ENCODE measurements around the gene CLN6.
"Not testable (repeated sequence)": the region's sequence is repeated elsewhere in the genome, so short reads cannot be mapped to it uniquely, and the experiment has no call there.

Gene CLN6

GRCh38 chr15:68206711-68207151, 22.8 kb downstream of the CLN6 start:
- no peak for DNase-seq (ENCODE audit: low read depth, low spot score)

DNA sequence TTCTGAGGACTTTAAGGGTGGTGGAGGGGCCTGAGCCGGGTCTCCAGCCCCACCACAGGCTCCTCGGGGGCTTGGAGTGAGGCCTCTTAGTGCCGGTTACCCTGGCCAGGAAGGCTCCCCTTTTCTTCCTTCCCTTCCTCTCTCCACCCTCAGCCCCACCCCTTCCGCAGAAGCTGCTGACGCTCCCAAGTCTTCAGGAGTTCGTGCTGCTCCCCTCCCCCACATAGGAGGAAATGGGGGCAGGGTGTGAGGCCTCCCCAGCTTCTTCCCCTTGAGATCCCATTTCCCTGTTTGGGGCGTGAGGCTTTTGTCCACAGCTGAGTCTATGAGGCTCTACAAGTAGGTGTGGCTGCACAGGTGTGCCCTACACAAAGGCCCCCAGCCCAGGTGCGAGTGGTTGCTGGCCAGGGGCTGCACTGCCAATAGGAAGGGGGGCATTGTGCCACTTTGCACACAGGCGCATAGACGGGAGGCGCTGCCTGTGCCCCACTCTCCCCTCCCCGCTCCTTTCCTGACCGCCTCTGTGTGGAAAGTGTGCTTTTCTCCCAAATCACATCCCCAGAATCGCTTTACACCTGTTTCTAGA, 23.5 kb downstream of the CLN6 start:
- DNase-seq (ENCODE audit: low read depth, low spot score): no peak

DNA sequence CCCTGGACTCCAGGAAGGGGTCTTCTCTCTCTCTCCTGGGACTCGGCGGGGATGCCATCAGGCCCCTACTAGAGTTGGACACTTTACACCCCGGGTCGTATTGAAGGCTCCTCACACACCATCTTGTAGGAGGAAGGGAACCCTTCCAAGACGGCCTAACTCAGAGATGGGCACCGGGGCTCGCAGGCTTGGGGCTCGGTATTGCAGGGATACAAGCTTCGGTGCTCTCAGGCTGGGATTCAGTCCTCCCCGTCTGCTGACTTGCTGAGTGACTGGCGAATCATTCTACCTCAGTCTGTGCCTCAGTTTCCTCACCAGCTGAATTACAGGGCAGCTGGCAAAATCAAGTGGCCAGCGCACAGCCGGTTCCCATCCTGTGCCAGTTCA, 24.0 kb downstream of the CLN6 start:
- DNase-seq (ENCODE audit: low read depth, low spot score): no peak

DNA sequence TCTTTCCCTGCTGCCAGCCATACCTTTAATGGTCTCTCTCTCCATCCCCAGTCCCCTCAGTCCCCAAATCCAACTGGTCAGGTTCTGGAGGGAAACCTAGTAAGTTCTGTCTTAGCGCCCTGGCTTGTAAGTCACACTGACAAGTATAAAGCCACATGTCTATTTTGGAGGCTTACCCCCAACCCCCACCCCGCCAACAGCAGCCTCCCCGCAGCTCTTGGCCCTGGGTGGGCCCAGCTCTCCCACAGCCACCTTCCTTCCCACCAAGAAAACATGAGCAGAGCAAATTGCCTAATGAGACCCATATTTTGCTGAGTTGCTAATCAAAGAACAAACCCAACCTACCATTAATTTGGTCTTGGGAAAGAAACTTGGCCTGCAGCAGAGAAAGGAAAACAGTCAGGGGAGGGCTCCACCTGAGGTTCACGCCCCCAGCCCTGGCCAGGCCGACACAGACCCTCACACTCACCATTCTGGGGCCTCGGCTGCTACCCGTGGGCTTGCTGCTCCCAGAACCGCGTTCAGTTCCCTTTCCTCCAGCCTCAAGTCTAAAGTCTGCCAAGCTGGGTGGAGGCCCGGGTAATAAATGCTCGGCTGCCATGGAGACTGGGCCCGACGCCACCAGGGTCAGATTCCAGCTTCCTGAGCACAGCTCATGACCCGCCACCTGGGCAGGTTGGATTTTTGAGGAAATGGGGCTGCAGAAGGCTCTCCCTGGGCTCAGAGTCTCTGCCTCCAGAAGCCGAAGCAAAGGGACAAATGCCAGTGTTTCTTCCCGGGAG, 24.6 kb downstream of the CLN6 start, which contains the start of gene CALML4:
Gene CALML4, minus strand, starts transcription at position 557 of the 782 bp plus-strand sequence. Its CDS starts 85 bp downstream, at position 472.
- no peak for DNase-seq (ENCODE audit: low read depth, low spot score)

DNA sequence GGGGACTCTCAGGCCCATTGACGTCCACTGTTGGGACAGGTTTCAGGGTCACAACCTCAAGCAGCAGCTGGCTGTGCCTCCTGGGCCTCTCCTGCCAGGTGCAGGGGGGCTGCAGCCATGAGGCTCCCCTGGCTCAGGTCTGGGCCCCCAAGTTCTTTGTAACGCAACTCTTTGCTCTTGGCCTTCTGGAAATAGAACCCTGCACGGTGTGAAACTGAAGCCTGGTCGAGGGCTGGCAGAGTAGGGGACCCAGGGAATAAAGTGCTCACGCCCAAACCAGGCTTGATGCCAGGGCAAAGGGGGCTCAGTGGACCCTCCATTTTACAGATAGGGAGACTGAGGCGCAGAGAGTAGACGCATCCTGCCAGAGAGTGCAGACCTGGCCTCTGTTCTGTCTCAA, 25.2 kb downstream of the CLN6 start:
- no peak for DNase-seq (ENCODE audit: low read depth, low spot score)

GRCh38 chr15:68203956-68204355, 25.6 kb downstream of the CLN6 start:
- no peak for DNase-seq (ENCODE audit: low read depth, low spot score)

DNA sequence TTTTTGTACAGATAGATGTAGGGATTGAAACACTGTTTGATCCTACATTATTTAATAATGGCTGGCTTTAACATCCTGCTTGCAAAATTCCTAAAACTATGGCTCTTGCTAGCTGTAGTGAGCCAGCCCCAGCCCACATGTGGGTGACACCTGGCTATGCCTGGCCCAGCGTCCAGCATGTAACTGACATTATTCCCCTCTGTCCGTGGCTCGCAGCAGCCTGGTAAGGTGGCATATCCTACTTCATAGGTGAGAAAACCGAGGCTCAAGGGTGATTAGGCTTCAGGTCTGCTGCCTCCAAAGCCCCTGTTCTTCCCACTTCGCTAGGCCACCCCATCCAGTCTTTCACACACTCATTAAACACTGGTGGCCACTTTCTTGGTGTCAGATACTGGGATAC, 26.0 kb downstream of the CLN6 start:
- no peak for DNase-seq (ENCODE audit: low read depth, low spot score)

DNA sequence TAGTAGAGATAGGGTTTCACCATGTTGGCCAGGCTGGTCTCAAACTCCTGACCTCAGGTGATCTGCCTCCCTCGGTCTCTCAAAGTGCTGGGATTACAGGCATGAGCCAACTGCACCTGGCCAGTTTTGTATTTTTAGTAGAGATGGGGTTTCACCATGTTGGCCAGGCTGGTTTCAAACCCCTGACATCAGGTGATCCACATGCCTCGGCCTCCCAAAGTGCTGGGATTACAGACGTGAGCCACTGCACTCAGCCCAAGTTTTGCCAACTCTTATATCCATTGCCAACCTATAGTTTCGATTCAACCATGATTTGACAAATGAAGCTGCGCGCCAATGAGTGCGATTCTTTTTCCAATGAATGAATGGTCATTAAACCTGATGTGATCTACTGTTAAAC, 26.5 kb downstream of the CLN6 start:
- not testable (repeated sequence) for DNase-seq (ENCODE audit: low read depth, low spot score)

DNA sequence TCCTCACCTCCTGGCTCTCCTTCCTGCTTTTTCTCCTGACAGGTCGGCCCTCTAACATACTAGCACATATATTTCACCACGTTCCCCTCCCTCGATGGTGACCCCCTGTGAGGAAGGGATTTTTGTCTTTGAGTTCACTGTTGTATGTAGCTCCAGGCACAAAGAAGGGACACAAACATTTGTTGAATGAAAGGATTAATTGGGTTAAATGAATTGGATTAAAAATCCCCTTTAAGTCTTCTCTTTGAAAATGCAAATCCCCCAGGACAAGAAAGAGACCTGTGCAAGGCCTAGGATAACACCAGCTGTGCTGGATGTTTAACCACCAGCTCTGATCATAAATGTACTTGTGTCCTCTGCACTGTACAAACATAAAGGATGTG, 27.7 kb downstream of the CLN6 start:
- DNase-seq (ENCODE audit: low read depth, low spot score): no peak

DNA sequence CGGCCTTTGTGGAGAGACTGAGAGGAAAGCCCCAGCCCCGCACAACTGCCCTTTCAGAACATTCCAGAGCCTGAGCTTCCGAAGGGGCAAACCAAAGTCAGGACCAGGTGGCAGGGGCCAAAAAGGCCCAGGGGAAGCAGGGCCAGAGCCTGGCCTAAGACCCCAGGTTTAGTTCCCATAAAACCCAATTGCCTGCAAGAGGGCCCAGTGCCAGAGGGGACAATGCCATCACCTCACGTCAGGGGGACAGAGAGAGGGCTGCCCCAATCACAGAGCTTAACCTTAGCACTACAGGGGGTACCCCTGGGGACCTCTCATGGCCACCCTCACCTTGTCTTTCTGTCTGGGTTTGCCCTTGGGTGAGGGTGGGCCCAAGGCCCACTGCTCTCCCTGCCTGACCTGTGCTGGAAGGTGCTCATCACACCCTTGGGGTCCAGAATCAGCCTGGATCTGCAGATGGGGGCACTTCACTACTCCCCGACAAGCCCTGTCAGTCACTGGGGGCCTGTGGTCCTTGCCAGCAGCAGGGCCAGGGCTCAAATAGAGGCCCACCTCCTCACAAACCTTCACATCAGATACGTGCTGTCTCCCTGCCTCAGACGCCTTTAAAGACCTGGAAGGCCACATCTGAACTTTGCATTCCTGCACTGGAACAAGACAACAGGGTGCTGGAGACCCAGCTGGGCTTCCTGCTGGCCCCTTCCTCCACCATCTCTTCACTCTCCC, 28.2 kb downstream of the CLN6 start:
- DNase-seq (ENCODE audit: low read depth, low spot score): no peak

GRCh38 chr15:68200016-68200861, 29.3 kb downstream of the CLN6 start:
- DNase-seq (ENCODE audit: low read depth, low spot score): no peak

- DNase-seq (ENCODE audit: low read depth, low spot score): no peak
Measured at GRCh38 chr15:68199340-68199739, 30.2 kb downstream of the CLN6 start.

DNA sequence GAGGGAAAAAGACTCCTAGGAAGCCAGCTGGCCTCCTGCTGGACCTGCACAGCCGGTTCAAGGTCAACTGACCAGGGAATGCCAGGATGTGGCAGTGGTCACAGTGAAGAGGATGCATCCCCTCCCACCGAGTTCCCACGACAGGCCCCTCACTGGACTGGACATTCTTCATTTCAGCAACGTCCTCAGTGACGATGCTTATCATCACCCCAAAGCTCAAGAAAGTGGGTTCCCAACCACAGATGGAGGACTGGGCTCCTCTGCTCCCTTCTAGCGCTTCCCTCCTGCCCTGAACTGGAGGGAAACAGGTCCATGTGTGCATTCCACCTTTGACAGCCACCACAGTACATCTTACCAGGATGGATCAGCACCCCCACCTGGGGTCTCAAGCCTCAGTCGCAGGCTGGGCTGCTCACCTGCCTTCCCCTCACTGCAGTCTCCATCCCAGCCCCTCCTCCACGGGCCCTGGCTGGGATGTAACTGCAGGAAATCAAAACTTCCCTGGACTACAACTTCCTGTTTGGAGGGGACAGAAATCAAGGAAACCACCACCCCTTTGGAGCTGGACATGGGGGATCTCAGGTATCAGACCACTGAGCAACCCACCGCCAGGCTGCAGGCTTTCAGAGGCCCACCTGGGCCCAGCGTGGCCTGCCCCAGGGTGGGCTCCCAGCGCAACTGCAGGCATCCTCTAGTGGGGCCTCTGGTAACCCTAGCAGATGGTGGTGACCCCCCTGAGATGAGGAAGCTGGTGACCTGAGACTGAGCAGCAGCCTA, 31.7 kb downstream of the CLN6 start:
- no peak for DNase-seq (ENCODE audit: low read depth, low spot score)

DNA sequence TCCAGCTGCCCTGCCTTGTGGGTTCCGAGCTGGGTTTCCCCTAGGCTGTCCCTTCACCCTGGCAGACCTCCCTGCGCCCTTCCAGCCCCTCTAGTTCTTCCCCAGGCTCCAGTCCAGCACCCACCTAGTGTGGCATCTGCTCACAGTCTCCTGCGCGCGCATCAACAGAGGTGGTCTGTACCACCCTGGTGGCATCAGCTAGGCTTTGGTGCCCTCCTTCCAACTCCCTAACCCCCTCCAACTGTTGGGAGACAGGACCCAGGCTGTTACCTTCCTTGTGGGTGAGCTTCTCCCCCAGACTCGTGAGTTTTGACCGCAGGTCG, 32.4 kb downstream of the CLN6 start:
- DNase-seq (ENCODE audit: low read depth, low spot score): no peak

GRCh38 chr15:68196445-68197169, 32.9 kb downstream of the CLN6 start:
- no peak for DNase-seq (ENCODE audit: low read depth, low spot score)

DNA sequence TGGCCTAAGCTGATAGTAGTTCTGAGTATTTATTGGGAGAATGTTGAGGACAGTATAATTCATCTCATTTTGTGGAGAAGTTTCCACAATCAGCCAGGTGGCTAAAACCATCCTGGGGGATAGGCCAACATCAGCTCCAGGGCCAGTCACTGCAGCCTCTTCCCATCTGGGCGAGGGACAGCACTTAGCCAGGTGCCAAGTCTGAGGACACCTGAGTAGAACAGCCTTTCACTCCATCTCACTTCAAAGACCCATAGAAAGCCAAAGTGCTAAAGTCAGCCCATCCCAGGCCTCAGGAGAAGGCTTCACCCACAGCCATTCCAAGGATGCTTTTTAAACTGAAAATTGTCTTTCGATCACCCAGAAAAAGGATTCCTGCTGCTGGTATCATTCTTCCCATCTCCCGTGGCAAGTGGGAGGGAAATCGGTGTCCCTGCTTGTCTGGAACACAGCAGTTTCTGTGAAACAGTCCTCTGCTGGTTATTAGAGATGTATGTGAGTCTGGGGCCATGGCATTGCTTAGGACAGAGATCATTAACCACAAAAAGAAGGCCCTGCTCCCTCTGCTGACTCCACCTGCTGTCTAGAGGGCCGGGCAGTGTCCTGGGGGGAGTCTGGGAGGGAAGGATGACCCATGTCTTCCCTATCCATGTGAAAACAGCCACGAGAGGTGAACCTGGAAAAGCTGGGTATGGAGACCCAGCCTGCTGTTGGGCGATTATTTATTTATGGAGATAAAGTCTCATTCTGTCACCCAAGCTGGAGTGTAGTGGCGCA, 34.0 kb downstream of the CLN6 start:
- no peak for DNase-seq (ENCODE audit: low read depth, low spot score)

DNA sequence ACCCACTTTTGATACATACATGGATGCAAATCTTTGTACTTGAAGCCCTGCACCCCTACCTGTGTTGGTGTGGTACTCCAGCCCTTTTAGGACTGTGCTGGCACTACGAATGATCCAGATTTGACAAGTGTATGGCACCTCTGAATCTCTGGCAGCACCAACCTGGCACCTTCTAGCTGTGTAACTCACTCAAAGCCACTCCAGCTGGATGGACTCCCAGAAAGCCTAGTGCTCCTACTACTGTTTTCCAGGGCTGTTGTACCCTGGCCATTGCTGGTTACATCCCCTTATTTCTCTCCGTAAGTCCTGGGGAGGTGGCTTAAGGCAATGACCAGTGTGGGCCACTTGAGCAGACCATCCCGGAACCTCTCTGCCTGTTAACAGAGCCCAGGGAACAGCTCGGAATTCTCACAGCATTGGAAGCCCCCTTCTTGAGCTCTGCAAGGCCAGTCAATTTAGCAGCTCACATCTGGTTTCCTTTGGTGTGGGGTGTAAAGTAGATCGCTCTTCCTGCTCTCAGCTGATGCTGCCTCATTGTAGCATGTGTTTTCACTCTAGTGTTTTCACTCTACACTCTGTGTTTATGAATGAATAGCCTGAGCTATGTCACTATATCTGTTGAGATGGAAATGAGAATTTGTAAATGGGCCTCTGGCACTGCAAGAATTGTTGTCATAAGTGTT, 36.6 kb downstream of the CLN6 start:
- DNase-seq (ENCODE audit: low read depth, low spot score): no peak

DNA sequence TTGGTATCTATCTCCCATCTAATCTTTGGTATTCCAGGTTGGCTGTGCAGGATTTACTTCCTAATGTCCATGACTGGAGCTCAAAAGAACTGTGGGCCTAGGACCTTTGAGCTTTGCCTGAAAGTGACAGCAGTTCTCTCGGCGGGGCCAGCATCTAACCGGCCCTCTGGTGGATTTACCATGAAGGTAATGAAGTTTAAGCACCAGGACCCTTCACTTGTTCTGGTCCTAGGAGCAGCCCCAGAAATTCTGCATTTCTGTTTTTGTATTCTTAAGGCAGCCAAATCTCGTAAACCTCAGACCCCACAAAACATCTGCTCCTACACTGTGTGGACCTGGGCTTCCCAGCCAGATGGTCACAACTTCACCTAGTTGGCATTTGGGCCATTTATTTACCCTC, 37.4 kb downstream of the CLN6 start:
- no peak for DNase-seq (ENCODE audit: low read depth, low spot score)

DNA sequence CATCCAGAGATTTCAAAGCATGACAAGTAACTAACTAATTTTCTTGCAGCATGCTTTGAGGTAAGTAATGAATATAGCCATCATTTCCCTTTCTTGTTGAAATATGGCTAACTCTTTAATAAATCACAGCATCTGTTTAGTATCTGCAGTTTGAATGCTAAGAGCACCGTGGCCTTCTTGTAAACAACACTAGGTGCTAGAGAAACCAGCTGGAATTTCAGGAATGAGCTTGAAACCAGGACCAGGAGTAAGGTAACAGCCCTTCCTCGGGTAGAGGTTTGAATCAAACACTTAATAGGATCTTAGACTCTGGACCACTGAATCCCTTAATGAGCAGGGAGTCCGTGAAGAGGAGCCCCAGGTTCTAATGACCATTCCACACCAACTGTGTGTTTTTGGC, 38.0 kb downstream of the CLN6 start:
- no peak for DNase-seq (ENCODE audit: low read depth, low spot score)
